Fibroblast of mammary gland (primary cell): ENCODE results near the gene SLC25A21.
"Not testable (repeated sequence)": the region's sequence is repeated elsewhere in the genome, so short reads cannot be mapped to it uniquely, and the experiment has no call there.

Source experiments
- DNase-seq: peaks from one replicate; pipeline ENCODE4 v3.0.0-alpha.2; 2010; ENCODE audit warnings: low read depth
- H3K4me3 ChIP-seq: 2 replicates; pipeline ENCODE4 v1.5.1; 2011; ENCODE audit warnings: low read depth, mild to moderate bottlenecking, low read length, moderate library complexity; ENCODE audit not compliant: control insufficient read depth
- TF ChIP-seq, protein P1 (sequence below): conservative IDR thresholded peaks from 2 replicates; pipeline ENCODE4 v1.5.1; 2011; ENCODE audit warnings: low read depth, low read length, inconsistent platforms; ENCODE audit not compliant: control insufficient read depth, insufficient read depth

Gene SLC25A21

DNA sequence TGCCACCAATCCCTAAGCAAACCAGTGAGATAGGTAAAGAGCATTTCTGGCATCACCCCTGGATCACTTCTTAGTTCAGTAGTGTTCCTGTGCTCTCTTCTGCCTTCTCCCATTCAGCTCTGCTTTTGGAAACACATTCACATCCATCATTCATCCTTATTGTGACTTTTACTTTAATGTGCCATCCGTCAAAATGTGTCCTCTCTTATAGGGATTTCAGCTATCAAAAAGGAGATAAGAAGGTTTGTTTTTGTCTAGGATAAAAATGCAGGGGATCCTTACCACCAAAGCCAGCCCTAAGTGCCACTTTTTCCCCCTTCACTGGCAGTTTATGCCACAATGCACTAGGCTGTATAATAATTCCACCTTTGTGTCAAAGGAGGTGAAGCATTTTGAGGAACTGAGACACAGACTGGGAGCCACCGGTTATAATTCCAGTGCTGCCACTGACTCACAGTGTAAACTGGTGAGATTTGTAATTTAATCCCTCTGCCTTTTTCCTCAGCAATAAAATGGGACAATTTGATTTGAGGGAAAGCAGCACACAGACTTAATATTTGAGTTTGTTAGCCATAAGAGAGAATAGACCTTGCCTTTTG, 352.2 kb downstream of the SLC25A21 start:
- DNase-seq: no peak
- no peak overlapping the region for H3K4me3 ChIP-seq
- TF ChIP-seq, protein P1, sequence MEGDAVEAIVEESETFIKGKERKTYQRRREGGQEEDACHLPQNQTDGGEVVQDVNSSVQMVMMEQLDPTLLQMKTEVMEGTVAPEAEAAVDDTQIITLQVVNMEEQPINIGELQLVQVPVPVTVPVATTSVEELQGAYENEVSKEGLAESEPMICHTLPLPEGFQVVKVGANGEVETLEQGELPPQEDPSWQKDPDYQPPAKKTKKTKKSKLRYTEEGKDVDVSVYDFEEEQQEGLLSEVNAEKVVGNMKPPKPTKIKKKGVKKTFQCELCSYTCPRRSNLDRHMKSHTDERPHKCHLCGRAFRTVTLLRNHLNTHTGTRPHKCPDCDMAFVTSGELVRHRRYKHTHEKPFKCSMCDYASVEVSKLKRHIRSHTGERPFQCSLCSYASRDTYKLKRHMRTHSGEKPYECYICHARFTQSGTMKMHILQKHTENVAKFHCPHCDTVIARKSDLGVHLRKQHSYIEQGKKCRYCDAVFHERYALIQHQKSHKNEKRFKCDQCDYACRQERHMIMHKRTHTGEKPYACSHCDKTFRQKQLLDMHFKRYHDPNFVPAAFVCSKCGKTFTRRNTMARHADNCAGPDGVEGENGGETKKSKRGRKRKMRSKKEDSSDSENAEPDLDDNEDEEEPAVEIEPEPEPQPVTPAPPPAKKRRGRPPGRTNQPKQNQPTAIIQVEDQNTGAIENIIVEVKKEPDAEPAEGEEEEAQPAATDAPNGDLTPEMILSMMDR: no peak

DNA sequence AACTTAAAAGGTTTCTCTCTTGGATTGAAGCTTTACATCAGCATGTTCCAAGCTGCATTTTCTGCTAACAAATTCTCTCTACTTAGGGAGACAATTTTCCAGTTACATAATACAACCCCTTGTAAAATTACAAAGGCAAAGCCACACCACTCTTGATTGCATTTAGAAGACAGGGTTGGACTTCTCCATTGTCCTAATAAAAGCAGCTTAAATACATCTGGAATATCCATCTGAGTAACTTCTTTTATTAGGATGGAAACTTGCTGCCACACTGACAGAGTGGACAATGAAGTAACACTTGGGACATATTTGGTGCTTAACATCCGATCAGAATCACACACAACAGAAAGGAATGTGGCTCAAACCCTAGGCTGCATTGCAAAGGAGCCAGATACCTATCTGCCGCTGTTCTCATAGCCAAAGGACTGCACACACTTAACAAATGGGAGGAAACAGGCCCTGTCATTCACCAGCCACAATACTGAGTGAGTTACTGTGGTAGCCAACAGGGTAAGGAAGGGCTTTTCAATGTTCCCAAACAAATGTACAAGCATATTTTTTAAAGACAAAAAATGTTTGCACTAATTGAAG, 353.5 kb downstream of the SLC25A21 start:
- DNase-seq: no peak
- no peak overlapping the region for H3K4me3 ChIP-seq
- TF ChIP-seq, protein P1: no peak

DNA sequence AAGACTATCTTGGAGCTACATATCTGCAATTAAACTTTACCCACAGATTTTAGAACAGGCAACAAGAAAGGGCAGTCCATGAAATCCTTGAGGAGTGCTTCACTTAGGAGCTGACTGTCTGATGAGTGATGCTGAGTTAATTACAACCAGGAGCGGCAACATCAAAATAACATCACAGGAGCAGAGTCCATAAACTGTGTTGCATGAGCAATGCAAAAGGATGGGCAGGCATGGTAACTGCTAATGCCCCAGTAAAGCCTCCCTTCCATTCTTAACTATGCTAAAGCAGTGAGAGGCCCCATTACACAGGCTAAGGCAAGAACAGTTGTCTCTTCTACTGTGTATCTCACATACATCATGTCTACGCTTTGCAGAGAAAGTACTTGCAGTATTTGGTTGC, 354.2 kb downstream of the SLC25A21 start:
- H3K4me3 ChIP-seq: no peak overlapping the region
- TF ChIP-seq, protein P1: no peak
- DNase-seq: no peak

DNA sequence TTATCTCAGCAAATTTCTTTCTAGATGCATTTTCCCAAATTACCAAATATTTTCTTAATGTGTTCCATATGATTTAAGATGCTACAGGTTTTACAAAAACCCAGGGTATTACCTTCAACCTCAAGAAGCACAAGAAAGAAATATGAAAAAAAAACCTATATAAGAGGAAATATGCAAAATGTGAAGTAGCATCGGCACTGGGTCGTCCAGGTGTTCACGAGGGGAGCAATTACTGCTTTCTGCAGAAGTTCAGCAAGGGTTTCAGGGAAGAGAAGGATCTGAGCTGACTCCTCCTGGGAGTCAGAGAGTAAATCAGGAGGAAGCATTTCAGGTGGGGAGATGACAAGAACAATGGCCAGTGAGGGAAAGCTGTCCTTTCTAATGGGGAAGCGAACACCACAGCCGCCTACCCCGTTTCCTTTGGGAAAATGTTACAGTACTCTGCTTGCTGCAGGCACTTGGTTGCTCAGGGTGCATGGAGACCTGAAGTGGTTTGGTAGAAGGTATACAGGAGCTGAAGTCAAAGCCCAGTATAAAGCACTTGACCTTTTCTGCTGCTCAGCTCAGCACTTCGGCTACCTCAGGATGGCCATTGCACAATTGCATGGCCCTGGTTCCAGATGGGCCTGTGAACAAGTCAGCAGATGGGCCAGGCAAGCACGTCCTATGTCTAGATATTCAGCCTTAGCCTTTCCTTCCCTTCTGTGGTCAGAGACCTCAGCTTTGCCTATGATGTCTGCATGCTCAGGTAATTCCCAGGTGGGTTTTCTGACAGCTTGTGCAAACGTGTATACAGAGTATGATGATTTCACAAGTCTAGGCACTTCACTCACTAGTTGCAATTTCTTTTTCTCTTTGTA, 355.1 kb downstream of the SLC25A21 start:
- no peak overlapping the region for H3K4me3 ChIP-seq
- TF ChIP-seq, protein P1: no peak
- DNase-seq: no peak

DNA sequence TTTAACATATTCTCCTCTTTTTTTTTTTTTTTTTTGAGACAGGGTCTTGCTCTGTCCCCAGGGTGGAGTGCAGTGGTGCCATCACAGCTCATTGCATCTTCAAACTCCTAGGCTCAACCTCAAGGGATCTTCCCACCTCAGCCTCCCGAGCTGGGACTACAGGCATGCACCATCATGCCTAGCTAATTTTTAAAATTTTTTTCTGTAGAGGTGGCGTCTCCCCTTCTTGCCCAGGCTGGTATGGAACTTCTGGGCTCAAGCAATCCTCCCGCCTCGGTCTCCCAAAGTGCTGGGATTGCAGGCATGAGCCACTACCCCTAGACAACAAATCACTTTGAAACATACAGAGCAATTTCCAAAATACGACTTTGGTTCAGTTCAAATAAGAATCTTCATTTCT, 355.9 kb downstream of the SLC25A21 start:
- no peak overlapping the region for H3K4me3 ChIP-seq
- TF ChIP-seq, protein P1: no peak
- no peak for DNase-seq

DNA sequence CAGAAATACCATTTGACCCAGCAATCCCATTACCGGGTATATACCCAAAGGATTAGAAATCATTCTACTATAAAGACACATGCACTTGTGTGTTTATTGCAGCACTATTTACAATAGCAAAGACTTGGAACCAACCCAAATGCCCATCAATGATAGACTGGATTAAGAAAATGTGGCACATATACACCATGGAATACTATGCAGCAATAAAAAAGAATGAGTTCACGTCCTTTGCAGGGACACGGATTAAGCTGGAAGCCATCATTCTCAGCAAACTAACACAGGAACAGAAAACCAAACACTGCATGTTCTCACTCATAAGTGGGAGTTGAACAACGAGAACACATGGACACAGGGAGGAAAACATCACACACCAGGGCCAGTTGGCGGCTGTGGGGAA, 357.6 kb downstream of the SLC25A21 start:
- H3K4me3 ChIP-seq, DNase-seq: not testable (repeated sequence)

DNA sequence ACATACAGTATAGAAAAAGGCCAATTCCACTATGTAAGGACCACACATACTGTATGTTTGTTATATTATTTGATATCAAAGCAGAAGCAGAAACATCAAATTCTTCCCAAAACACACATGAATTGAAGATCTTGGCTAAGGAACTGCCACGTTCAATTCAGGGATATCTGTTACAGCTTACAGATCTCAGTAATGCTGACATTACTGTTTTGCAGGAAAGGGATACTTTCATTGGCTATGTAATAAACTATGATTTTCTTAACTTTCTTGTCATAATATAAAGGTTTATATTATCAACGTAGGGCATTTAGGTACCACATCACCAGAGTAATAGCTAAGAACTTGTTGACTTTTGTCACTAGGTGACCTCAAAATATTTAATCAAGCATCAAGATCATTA, 362.2 kb downstream of the SLC25A21 start:
- TF ChIP-seq, protein P1: no peak
- no peak overlapping the region for H3K4me3 ChIP-seq

More for the DNA sequence above, 362.2 kb downstream of the SLC25A21 start:
- no peak for DNase-seq
